GM19193 (cell line): Measurements from ENCODE around the gene PALS2.

ENCODE experiments used
- POLR2A ChIP-seq: IDR thresholded peaks from 4 replicates; pipeline ENCODE4 v1.6.1; 2011; ENCODE audit not compliant: insufficient read depth, insufficient read length; ENCODE audit errors: extremely low read depth

The PALS2 gene

GRCh38 chr7:24609570-24609969 is 36.3 kb downstream of the PALS2 start:
- TF ChIP-seq POLR2A, result no peak

- TF ChIP-seq POLR2A, result no peak
Observed at GRCh38 chr7:24611130-24611529, 37.9 kb downstream of the PALS2 start.

GRCh38 chr7:24617957-24618616 is 44.8 kb downstream of the PALS2 start:
- TF ChIP-seq POLR2A, result no peak

- no peak for TF ChIP-seq POLR2A
Observed at GRCh38 chr7:24619978-24620377, 46.7 kb downstream of the PALS2 start.

- no peak for TF ChIP-seq POLR2A
Observed at GRCh38 chr7:24622646-24623182, 49.5 kb downstream of the PALS2 start.
